GM18519 (cell line): Measurements from ENCODE around the gene PLXDC1.

Source experiments
- ATAC-seq: cut with Tn5 transposase; IDR thresholded peaks from one replicate; pipeline ENCODE4 v1.9.1; 2021; ENCODE audit warnings: mild to moderate bottlenecking, moderate library complexity; ENCODE audit not compliant: unreplicated experiment, low FRiP score

The PLXDC1 gene

DNA sequence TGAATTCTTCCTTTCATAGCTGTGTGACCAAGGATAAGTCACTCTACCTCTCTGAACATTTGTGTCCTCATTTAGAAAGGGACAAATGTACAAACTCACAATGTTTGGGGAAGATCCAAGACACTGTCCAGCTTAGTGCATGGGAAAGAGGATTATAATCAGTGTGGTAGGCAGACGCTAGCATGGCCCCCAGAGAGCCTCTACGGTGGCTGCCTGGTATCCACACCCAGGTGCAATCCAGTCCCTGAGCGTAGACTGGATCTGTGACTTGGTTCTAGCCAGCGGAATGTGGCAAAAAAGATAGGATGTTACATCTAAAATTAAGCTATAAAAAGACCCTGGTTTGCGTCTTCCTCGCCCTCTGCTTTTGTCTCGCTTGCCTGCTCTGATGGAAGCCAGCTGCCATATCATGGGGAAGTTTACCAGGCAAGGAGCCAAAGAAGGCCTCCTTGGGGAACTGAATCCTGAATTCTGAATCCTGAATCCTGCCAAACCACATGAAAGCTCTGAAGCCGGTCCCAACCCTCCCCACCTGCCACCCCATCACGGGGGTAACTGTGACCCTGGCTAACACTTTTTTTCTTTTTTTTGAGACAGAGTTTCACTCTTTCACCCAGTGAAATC, 51.7 kb downstream of the PLXDC1 start:
- ATAC-seq = no peak

DNA sequence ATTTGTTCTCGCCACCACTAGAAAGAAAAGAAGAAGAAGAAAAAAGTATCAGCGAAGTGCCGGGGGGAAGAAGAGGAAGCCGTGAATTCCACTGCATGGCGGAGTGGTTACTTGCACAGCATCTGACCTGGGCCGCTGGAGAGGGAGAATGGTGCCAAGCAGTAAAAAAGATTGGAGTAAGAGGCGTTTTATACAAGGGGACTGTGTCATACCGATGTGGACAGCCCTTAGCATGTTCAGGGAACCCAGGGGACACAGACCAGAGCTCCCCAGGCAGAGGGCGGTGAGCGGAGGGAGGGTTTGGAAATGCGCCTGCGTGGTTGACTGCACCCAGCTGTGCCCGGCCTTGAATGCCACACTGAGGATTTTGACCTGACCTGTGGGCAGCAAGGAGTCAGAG, 52.8 kb downstream of the PLXDC1 start:
- no peak for ATAC-seq

DNA sequence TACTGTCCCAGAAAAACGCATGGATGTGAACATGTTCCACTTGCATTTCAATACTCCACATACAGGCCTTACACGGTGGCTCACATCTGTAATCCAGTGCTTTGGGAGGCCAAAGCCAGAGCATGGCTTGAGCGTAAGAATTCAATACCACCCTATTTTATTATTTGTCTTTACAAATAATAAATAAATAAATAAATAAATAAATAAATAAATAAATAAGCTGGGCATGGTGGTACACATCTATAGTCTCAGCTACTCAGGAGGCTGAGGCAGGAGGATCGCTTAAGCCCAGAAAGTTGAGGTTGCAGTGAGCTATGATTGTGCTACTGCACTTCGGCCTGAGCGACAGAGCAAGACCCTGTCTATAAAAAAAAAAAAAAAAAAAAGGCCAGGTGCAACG, 53.9 kb downstream of the PLXDC1 start:
- no peak for ATAC-seq

DNA sequence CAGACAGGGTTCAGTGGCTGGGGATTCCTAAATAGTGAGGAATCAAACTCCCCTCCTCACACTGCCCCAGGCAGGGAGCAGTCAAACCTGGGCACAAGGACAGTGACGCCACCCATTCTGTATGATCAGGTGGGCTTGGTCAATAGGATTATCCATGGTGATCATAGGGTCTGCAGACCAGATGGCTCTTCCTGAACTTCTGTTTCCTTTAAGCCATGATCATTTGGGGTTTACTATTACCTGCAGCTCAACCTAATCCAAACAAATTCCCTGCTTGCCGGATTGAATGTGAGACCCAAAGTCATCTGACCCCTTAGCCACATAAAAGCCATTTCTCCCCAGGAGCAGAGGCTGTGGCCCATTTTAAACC, 54.3 kb downstream of the PLXDC1 start:
- ATAC-seq = no peak

DNA sequence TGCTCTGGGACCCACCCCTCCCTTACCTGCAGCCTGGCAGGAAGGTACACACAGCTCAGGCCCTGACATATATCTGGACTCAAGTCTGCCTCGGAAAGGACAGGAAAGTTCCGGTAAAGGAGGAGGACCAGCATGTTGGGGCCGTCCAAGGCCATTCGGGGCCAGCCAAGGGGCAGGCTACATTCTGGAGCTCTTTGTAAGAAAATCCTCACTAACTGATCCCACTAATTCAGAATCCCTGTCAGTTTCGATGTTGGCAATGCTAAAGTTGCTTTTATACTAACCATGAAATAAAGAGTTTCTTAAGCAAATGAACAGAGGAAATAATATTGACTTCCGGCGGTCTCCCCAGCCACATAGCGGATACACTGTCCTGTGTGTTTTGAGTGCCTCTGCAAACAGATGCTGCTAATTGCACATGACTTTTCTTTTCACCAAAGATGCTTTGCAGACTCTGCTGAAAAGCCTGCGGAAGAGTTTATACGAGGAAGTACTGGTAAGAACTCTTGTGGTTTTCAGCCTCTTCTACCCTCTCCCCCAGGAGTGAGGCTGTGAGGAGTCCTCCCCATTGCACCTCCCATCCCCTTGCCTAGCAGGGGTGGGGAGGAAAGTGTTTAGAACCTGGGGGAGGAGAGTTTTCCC, 54.8 kb downstream of the PLXDC1 start:
- ATAC-seq = no peak

DNA sequence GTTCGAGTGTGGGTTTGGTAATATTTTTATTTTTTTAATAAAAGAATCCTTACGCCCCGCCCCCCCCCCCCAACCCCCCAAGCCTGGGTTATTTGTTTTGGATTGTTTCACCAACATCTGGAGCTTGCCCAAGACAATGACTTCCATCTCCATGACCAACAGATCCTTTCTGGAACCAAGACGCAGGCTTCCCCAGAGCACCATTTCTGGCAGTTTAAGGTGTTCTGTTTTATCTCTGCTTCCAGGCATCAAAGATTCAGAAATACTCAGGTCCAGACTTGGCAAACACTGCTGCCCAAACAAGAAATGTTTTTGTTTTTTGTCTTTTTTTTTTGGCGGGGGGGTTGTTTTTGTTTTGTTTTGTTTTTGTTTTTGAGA, 56.1 kb downstream of the PLXDC1 start:
- no peak for ATAC-seq

DNA sequence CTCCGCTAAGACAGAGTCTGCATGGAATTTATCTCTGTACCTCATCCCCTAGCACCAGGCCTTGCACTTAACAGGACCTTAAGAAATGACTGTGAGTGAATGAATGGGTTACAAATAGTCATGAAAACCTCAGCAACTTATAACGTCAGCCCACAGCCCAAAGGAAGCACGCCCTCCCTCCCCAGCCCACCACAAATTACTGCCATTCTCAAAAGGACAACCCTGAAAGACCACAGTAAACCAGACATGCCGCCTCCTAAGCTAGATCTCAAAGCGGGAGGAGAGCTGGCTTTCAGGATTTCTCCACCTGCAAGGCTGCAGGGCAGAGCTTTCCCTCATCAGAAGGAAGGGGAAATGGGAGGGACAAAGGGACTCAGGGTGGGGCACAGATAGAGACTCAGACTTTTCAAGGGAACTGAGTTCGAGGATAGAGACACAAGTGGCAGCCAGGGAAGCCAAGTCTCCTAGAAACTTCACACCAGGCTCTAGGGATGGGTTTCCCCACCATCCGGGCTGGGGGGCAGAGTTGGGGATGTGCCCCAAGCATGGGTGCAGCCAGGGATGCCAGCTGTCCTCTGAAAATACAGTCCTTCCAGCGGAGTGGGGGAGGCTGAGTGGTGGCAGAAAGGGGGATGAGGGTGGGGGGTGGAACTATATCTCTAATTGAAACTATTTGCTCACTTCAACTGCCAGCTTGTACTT, 56.7 kb downstream of the PLXDC1 start:
- no peak for ATAC-seq

DNA sequence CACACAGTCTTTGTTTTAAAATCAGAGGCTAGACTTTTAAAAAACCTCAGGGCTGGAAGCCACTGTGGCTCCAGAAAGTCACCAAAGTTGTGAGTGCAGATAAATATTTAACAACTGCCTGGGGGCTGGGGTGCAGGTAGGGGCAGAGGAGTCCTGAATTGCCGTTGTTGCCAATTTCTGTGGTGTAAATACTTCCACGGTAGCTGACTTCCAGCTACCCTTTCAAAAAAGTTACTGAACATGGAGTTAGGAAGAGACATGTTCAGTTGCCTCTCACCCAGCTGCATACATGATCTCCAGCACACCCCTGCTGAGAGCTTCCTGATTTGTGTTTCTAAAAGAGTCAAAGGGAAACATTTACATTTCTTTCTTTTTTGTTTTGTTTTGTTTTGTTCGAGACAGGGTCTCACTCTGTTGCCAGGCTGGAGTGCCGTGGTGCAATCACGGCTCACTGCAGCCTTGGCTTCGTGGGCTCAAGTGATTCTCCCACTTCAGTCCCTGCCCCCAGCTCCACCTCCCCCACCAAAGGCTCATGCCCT, 58.7 kb downstream of the PLXDC1 start:
- ATAC-seq = no peak

DNA sequence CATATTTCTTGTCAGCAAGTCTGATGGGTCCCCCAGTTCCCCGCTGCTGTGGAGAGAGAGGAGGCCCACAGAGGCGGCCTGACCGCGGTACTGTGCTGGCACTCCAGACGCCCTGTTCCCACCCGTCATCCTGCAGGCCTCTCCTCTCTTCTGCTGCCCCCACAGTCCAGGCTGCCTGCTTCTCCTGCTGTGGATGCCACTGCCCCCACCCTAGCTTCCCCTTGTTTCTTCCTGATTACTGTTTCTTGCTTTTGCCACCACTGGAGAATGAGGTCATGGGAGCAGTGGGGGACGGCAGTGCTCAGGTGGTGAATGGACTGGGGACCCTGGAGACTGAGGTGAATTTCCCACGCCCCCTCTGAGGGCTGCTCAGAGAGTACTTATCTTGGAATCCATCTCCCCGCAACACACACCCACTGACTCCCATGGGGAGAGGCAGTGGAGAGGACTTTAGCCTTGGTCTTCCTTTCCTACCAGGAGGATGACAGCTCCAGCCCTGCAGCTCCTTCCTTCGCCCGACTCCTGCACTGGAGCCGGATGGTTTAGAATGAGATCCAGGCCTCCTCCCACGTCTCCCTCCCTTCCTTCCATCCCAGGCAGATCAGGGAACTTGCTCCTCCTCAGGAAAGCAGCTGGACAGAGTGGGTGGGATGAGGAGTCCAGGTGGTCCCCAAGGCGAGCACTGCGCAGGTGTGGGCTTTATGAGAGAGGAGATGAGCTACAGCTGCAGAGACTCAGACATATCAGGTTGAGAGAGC, 60.4 kb downstream of the PLXDC1 start:
- ATAC-seq = no peak

DNA sequence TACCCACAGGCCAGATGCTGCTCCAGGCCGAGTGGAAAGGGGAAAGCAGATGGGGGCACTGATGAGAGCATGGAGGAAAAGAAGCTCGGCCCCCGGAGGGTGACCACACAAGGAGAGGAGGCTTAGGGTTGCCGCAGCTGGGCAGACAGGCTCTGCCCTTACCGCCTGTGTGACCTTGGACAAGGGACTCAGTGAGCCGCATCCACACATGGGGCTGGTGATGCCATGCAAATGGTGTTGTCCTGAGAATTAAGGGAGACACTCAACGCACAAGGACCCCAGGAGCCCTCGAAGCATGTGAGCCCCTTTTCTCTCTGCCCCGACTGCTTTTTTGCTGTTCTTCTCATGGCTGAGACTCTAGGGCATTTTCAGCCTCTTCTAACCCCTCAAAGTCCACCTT, 61.0 kb downstream of the PLXDC1 start:
- no peak for ATAC-seq

DNA sequence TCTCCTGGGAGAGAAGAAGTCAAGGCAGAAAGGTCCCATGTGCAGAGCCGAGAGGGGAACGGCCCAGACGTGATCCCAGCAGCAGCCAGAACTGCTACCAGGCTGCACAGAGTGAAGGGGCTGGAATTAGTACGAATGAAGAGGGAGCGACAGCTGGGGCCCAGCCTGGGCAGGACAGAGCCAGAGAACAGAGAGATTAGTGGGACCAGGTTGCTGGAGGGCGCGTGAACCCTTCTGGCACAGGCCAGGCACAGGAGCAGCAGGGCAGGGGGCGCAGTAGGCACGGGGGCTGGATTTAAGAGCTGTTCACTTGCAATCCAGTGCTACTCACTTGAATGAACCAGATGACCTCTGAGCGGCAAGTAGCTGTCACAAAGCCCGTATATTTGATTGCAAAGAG, 66.9 kb downstream of the PLXDC1 start:
- ATAC-seq = no peak

DNA sequence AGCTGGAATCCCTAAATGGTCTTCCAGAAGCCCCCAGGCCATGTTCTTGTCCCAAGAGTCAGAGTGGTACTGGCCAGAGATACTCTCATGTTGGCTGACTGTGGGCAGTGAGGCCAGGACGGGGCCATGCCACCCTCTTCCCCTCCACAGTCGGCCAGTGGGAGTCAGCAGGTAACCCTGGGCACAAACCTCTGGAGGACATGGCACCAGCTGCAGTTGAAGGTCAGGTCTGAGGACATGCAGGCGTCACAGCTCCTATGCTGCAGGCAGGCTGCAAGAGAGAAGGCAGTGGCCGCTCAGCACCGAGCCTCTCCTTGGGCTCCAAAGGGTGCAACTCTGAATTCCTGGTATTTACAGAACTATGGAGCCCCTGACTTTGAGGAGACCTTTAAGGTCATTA, 68.2 kb downstream of the PLXDC1 start:
- ATAC-seq = no peak

DNA sequence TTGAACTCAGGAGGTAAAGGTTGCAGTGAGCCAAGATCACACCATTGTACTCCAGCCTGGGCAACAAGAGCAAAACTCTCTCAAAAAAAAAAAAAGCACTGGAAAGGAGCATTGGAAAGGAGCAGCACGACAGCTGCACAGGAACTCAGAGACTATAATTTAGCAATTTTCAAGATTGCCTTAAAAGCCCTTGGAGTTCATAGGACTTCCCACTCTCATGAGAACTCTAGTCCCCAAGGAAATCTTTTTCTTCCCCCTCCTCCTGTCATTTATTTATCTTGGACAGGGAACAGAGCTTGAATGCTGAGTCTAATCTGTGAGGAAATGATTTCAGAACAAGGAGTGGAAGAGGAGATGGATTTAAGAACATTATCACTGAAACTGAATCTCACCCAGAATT, 69.0 kb downstream of the PLXDC1 start:
- no peak for ATAC-seq

DNA sequence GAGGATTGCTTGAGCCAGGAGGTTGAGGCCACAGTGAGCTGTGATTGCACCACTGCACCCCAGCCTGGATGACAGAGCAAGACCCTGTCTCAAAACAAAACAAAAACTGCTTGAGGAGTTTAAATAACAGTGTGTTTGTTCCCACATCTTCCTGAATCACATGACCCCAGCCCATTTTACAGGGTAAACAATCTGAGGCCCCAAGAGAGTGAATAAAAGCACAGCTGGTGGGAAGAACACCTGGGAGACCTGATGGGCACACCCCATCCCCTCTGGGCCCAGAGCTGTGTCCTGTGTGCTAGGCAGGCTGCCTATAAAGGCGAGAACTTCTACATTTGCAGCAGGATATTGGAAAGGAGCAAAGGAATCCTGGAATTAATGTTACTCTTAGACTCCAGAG, 69.6 kb downstream of the PLXDC1 start:
- ATAC-seq = no peak

DNA sequence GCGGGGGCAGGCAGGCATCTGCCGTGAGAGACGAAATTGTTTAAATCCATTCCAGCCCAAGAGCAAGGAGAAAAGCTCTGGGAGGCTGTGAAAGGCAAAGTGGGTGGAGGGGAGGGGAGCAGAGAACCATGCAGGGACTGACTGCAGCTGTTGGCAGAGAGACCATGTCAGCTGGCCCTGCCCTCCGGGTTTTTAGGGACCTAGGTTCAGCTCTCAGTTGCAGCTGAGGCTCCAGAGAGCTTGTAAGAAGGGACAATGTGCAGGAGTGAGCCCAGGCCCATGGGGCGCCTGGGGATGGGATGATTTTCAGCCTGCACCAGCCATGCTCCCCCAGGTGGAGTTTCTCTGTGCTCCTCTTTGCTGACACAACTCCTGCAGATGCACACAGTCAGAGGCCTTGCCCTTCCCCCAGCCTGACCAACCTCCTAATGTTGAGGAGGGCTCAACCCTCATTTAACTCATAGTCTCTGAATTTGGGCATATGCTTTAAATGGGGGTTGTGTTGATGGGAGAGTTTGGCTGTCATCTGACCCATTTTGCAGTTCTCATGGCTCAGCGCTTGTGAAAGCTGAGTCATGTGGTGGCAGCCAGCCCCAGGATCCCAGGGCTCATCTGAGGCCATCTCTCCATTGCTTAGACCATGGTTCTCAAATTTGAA, 70.9 kb downstream of the PLXDC1 start:
- ATAC-seq = no peak

DNA sequence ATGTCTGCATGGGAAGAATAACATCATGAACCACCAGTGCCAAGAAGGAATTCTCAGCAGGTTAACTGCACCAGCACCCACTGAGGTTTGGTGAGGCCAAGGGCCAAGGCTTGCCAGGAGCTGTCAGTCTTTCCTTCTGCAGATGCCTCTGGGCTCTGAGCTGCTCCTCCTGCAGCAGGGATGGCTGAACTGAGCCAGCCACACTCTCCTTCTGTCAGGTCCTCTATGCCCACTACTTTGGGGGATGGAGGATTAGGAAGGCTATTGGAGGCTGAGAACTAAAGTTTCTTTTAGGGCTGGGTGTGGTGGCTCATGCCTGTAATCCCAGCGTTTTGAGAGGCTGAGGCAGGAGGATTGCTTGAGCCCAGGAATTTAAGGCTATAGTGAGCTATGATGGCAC, 71.6 kb downstream of the PLXDC1 start:
- no peak for ATAC-seq

DNA sequence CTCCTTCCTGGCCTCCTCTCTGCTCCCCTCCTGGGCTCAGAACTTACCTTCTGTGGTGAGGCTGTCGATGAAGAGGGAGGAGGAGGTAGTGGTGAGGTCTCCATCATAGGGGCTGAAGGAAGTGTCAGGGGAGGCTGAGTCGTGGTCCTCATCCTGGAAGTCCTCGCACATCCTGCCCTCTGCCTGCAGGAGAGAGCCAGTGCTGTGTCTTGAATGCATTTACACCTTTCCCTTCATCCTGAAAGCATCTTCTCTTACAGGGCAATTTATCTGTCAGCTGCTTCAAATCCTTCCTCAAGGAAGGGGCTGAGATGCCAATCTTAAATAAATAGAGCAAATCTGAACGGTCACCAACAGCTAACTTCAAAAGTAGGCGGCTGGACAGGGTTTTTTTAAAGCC, 73.6 kb downstream of the PLXDC1 start:
- no peak for ATAC-seq

DNA sequence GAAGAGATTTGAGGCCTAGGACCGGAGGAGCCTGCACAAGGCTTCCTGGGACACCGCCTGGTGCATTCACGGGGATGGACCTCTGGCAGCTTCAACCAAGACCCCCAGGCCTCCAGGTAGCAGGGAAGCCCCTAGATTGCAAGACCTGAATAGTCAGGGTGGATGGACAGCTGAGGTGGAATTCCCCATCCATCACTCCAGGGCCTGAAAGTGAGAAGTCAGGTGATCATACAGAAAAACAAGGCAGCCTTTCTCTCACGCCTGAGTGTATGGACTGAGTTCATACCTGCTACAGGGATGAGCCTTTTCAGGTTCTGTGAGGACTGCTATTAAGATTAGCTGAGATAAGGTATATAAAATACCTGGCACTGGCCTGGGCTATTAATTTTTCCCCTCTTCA, 74.2 kb downstream of the PLXDC1 start:
- no peak for ATAC-seq

DNA sequence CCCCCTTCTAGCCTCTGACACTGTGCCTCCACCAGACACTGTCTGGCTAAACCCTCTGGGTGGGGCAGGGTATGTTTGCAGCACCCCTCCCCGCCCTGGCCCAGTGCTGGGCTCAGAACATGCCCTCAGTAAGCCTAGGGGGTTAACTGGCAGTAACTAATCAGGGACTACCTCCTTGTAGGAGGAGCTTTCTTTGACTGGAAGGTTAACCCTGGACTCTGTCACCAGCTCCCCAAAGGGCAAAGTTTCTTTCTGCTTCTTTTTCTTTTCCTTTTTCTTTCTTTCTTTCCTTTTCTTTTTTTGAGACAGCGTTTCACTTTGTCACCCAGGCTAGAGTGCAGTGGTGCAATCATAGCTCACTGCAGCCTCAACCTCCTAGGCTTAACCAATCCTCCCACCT, 76.8 kb downstream of the PLXDC1 start:
- ATAC-seq = no peak

DNA sequence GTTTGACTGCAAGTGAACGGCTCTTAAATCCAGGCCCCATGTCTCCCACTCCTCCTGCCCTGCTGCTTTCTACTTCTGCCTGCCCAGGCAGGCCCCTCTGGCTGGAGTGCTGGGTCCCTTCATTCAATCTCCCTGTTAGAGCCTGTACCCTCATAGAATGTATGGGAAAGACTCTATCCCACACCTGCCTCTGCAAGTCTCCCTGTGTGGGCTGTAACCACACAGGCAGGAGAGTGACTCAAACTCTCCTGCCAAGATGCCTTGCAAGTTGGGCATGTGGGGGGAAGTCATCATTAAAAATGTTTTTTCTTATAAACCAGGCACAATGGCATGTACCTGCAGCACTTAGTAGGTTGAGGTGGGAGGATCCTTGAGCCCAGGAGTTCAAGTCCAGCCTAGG, 77.5 kb downstream of the PLXDC1 start:
- no peak for ATAC-seq

DNA sequence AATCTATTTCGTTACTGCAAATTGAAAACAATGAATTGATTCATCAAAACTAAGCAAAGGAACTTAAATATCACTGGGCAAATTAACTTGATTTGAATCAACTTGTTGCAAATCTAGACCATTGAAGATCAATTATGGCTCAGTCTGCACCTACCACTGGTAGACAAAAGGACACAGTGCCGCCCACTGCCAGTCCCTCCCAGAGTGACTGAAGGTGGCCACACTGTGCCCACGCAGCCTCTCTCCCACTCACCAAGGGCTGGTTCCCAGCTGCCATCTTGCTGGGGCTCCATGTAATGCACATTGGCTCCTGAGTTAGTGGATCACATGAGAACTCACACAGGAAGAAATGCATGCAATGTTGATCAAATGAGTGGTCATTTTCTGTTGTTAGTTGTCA, 78.1 kb downstream of the PLXDC1 start:
- no peak for ATAC-seq
